Dendritic cell treated with granulocyte-macrophage colony-stimulating factor and Interleukin-4, amounts not matched to agents 40 ng/mL and 50 ng/mL, for 4 days (primary cell): ENCODE measurements around the gene GAL3ST1.
"Not testable (repeated sequence)": the region's sequence is repeated elsewhere in the genome, so short reads cannot be mapped to it uniquely, and the experiment has no call there.

Experiments used
- H3K27ac Mint-ChIP-seq: one replicate; pipeline ENCODE4 v1.8.0; 2022; ENCODE audit warnings: mild to moderate bottlenecking, mixed read lengths
- H3K27me3 Mint-ChIP-seq: one replicate; pipeline ENCODE4 v1.8.0; 2022; ENCODE audit warnings: mild to moderate bottlenecking, mixed read lengths
- H3K36me3 Mint-ChIP-seq: one replicate; pipeline ENCODE4 v1.8.0; 2022; ENCODE audit warnings: low read depth, mixed read lengths
- H3K4me1 Mint-ChIP-seq: one replicate; pipeline ENCODE4 v1.8.0; 2022; ENCODE audit warnings: low read depth, mixed read lengths
- H3K4me3 Mint-ChIP-seq: one replicate; pipeline ENCODE4 v1.8.0; 2022; ENCODE audit warnings: mild to moderate bottlenecking, moderate library complexity, mixed read lengths
- H3K9me3 Mint-ChIP-seq: one replicate; pipeline ENCODE4 v1.8.0; 2022; ENCODE audit warnings: mixed read lengths
- intact Hi-C: fragments of 100-400 bp; cut with micrococcal nuclease; formaldehyde crosslinking; loops from one replicate; pipeline ENCODE4 v1.15.0; 2022

GAL3ST1 gene

DNA sequence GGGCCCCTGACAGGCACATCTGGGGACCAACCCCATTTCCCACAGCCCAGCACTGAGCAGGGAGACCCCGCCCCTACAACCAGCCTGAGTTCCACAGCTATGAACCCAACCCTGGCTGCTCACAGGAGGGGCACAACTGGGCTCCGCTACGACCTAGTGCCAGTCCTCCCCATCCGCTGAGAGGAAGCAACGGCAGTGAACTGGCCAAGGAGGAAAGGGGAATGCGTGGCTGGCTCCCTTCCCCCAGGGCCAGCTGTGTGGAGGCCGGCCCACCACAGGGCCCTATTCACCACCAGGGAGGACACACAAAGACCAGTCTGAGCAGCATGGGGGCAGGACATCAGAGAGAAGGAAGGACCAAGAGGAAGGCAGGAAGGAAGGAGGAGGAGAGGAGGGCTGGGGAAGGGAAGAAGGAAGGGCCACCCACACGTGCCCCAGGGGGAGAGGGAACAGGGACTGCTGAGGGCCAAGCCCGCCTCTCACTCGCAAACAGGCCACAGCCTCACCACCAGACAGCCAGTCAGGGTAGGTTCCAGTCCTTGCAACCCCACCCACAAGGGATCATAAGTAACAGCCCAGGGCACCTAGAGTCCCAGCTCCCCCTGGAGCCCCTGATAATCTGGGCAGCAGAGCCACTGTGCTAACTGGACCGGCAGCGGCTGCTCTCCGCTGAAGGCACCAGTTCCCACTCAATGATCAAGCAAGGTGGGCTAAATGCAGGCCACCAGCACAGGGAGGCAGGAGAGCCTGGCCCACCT lies 8.5 kb upstream of the GAL3ST1 start:
- Mint-ChIP-seq H3K36me3 (peaks cover 100% of the 10 kb centered on the region), H3K4me1 (no peaks in the 10 kb centered on the region), H3K4me3 (no peak overlapping the region), H3K27me3 (no peaks in the 10 kb centered on the region), H3K27ac (no peak overlapping the region), H3K9me3 (no peaks in the 10 kb centered on the region)
- intact Hi-C loops, result no loop called here

DNA sequence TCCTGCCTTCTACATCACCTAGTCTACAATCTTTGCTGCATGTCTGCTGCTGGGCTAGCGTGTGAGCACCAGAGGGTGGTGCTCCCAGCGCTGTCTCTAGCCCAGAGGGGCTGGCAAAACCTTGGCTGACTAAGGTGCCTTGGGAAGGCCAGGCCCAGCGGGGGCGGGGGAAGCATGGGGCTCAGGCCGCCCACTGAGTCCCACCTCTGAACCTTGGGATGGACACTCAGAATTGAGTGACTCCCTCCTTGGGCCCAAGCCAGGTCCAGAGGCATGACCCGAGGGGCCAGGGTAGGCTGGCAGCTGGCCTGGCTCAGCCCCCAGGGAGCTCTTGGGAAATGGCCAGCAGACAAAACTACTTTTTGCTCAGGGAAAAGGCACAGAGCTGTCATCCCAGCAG lies 7.6 kb upstream of the GAL3ST1 start:
- H3K36me3 Mint-ChIP-seq, result peaks cover 100% of the 10 kb centered on the region

DNA sequence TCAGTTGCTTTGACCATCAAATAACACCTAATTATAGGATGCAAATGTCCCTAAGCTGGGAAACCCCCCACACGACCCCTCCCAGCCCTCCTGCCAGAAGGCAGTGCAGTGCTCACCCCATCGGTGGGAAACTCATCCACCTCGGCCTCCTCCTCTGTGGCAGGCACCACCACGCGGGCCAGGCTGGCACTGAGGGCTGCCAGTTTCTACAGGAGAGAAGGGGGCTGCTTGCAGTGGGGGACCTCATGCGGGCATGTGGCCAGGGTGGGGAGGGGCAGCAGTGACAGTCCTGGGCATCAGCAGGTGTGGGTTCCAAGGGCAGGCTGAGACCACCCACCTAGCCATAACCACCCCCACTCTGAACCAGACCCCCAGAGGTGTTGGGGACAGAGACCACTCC lies 6.4 kb upstream of the GAL3ST1 start:
- intact Hi-C loops, result no loop called here
- no peak overlapping the region for H3K4me3 Mint-ChIP-seq
- H3K4me1 Mint-ChIP-seq, result no peaks in the 10 kb centered on the region
- no peak overlapping the region for H3K27ac Mint-ChIP-seq
- peaks cover under 1% of the 10 kb centered on the region for H3K27me3 Mint-ChIP-seq
- no peaks in the 10 kb centered on the region for H3K9me3 Mint-ChIP-seq
- H3K36me3 Mint-ChIP-seq, result peaks cover 100% of the 10 kb centered on the region

More for the DNA sequence above, 7.6 kb upstream of the GAL3ST1 start:
- H3K9me3 Mint-ChIP-seq, result no peaks in the 10 kb centered on the region
- intact Hi-C loops, result no loop called here
- no peaks in the 10 kb centered on the region for H3K4me1 Mint-ChIP-seq
- no peaks in the 10 kb centered on the region for H3K27me3 Mint-ChIP-seq
- no peak overlapping the region for H3K27ac Mint-ChIP-seq
- H3K4me3 Mint-ChIP-seq, result no peak overlapping the region

DNA sequence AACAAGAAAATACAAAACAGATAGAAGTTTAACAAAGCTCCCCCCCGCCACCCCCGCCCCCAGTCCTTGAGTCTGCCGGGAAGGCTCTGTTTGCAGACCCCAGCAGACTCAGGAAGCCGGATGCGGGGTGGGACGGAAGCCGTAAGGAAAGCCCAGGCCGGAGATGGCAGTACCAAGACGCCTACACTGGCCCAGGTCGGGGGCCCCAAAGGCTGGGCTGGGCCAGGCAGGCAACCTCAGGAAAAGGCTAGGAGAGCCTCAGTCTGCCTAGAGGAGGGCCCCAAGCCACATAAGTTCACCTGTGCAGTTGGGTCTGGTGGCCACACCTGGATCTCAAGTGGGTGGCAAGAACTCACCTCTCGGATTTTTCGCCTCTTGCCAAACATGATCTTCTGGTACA lies 4.0 kb upstream of the GAL3ST1 start:
- intact Hi-C loops, result no loop called here
- Mint-ChIP-seq H3K4me3 (no peak overlapping the region), H3K9me3 (no peaks in the 10 kb centered on the region), H3K27me3 (peaks cover 14% of the 10 kb centered on the region), H3K27ac (no peak overlapping the region), H3K36me3 (peaks cover 84% of the 10 kb centered on the region), H3K4me1 (no peaks in the 10 kb centered on the region)

DNA sequence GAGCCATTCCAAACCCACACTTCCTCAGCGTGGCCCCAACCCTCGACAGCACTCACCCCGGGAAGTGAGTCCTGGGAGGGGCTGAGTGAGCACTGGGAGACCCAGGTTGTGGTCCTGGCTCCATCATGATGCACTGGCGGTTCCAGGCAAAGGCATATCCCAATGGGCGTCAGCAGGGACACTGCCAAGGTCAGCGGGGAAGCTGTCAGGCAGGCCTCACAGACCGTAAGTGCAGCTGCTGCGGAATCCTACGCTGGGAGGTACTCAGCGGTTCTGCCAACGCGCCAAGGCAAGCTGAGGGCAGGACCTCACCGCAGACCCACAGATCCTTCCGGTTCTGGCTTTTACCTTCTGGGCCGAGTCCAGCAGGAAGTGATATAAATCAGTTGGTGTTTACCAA lies 1.4 kb upstream of the GAL3ST1 start:
- Mint-ChIP-seq H3K27me3 (peaks cover 19% of the 10 kb centered on the region), H3K9me3 (no peaks in the 10 kb centered on the region), H3K4me3 (no peak overlapping the region), H3K4me1 (no peaks in the 10 kb centered on the region), H3K36me3 (peaks cover 58% of the 10 kb centered on the region), H3K27ac (no peak overlapping the region)
- intact Hi-C loops, result no loop called here

DNA sequence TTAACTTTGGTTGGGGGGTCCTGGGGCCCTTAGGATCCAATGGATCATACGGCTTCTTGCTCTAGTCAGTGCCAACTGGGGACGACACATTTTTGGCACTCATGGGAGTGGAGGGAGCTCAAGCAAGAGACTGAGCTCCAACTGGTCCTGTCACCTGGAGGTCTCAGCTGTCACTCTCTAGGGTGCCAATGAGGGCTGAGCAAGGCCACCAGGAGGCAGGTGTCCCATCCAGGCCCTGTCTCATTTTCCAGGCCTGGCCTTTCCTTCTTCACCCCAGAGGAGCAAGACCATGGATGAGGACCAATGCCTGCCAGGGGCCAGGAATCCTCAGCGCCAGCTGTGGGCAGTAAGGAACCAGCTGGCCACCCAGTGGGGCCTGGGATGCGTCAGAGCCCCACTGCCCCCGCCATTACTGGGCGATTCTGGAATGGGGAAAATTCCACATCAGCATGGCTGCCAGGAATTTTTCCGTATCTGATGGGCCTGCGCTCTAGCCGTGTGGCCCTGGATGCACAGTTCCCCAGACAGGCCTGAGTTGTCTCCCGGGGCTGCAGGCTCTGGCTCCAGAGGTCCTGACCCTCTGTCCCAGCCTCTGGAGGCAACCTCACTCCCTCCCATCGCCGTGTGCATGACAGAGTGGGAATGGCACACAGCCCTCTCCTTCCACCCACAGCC lies 669 bp upstream of the GAL3ST1 start:
- intact Hi-C loops, result no loop called here
- Mint-ChIP-seq H3K27me3 (peaks cover 19% of the 10 kb centered on the region), H3K4me3 (no peak overlapping the region), H3K36me3 (peaks cover 51% of the 10 kb centered on the region), H3K4me1 (no peaks in the 10 kb centered on the region), H3K27ac (no peak overlapping the region), H3K9me3 (no peaks in the 10 kb centered on the region)

DNA sequence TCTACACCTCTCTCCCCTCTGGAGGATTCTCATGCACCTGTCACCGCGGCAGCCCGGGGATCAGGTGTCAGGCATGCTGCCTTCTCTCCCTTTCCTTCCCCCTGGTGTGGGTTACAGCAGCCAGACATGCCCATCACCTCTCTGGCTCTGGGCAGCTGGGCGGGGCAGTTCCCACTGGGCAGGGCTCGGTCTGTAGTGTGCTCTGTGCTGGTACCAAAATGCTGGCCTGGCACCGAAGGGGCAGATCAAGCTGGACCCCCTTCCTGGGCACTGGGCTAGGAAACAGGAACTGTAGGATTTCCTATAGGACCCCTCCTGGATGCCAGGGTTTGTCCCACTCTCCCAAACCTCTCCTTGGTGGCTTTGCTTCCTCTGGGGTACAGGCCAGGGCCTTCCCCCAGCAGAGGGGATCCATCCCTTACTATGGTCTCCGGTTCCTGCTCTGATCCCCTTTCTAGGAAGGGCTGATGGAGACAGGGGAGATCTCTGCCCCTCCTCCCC lies 821 bp downstream of the GAL3ST1 start:
- Mint-ChIP-seq H3K9me3 (no peaks in the 10 kb centered on the region), H3K4me3 (no peak overlapping the region), H3K27me3 (peaks cover 19% of the 10 kb centered on the region), H3K36me3 (peaks cover 36% of the 10 kb centered on the region), H3K4me1 (no peaks in the 10 kb centered on the region), H3K27ac (no peak overlapping the region)
- intact Hi-C loops, result no loop called here

DNA sequence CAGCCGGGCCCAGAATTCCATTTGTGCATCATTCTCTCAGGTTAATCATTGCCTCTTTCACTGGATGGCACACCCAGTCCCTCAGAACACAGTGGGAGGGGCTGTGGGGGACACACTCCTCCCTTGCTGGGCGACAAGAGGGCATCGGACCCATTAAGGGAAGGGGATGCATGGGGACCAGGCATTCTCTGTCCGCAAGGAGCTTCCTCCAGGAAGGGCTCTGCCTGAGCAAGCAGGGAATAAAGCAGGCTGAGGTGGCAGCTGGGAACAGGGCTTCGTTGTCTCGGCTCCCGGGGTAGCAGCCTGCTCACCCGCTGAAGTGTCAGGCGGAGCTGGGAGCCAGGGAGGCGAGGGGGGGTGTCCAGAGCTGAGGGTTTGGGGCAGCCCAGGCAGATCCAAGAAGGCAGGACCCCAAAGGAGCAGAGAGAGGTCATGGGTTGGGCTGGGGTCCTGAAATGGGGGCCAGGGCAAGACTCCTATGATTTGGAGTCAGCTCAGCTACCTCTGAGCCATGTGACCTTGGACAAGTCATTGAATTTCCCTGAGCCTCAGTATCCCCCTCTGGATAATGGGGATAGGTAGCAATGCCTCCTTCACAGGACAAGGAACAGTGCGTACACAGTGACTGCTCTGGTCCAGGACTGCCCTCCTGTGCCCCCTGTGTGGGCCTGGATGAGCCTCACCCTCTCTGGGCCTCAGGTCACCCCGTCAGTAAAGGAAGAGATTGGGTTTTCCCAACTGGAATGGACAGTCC lies 1.4 kb downstream of the GAL3ST1 start:
- intact Hi-C loops, result no loop called here
- H3K27me3 Mint-ChIP-seq, result peaks cover 19% of the 10 kb centered on the region
- H3K4me1 Mint-ChIP-seq, result no peaks in the 10 kb centered on the region
- no peak overlapping the region for H3K27ac Mint-ChIP-seq
- no peak overlapping the region for H3K4me3 Mint-ChIP-seq
- H3K9me3 Mint-ChIP-seq, result no peaks in the 10 kb centered on the region
- peaks cover 29% of the 10 kb centered on the region for H3K36me3 Mint-ChIP-seq

DNA sequence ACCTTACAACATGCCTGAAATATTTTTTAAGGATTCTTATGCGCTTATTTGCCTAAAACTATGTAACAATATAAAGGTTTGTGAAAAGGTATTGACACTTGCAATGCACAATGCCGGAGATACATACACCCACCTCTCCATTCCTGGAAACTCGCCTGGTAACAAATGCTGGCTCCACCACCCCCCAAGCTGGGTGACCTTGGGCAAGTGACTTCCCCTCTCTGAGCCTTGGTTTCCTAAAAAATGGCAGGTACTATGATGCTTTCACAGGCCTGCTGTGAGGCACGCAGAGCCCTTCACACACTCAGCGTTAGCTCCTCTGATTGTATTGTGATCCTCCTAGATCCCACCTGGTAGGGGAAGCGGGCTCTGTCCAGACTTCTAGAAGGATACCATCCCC lies 2.3 kb downstream of the GAL3ST1 start:
- Mint-ChIP-seq H3K9me3 (no peaks in the 10 kb centered on the region), H3K36me3 (peaks cover 21% of the 10 kb centered on the region), H3K27me3 (peaks cover 19% of the 10 kb centered on the region), H3K27ac (no peak overlapping the region), H3K4me3 (no peak overlapping the region), H3K4me1 (no peaks in the 10 kb centered on the region)
- intact Hi-C loops, result no loop called here

DNA sequence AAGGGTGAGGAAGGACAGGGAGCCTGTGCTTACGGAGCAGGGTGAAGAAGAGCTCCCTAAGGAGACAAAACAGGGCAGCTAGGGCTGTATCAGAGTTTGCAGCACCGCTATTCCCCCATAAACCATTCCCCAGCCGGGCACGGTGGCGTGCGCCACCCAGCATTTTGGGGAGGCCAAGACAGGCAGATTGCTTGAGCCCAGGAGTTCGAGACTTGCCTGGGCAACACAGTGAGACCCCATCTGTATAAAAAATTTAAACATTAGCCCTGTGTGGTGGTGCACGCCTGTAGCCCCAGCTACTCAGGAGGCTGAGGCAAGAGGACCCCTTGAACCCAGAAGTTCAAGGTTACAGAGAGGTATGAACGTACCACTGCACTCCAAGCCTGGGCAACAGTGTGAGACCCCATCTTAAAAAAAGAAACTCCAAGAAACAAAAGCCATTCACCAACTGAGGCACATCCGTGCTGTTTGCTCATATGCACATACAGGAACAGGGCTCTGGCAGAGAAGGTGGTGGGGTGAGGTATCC lies 4.7 kb downstream of the GAL3ST1 start:
- Mint-ChIP-seq H3K27me3 (peaks cover 10% of the 10 kb centered on the region), H3K27ac (no peak overlapping the region), H3K36me3 (no peaks in the 10 kb centered on the region), H3K4me1 (no peaks in the 10 kb centered on the region), H3K4me3 (no peak overlapping the region), H3K9me3 (no peaks in the 10 kb centered on the region)
- intact Hi-C loops, result no loop called here

DNA sequence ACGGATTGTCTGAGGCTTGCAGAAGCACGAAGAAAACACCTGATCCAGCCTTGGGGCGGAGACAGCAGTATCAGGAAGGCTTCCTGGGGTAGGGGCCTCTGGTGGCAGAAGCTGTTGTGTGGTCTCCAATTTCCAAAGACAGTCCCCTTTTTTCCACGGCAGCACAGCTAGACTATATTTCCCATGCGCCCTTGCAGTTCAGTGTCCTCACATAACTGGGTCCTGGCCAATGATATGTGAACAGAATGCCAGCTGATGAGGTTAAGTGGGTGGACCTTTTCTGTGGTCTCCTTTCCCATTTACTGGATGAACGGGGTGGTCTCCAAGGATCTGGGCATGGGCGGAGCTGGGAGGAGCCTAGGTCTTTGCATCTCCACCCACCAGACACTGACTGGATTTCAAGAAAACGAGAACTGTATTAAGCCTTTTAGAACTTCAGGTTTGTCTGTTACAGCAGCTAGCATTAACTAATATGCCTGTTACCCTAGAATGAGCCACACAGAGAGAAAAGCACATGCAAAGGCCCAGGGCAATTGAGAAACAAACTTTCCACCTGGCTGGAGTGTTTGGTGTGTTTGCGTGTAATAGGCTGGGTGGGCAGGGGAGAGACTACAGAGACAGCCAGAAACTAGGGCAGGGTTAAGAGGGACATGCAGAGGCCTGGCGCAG lies 6.2 kb downstream of the GAL3ST1 start:
- H3K4me1 Mint-ChIP-seq, result no peaks in the 10 kb centered on the region
- peaks cover 8% of the 10 kb centered on the region for H3K27me3 Mint-ChIP-seq
- H3K4me3 Mint-ChIP-seq, result no peak overlapping the region
- no peaks in the 10 kb centered on the region for H3K9me3 Mint-ChIP-seq
- H3K27ac Mint-ChIP-seq, result no peak overlapping the region
- intact Hi-C loops, result no loop called here
- no peaks in the 10 kb centered on the region for H3K36me3 Mint-ChIP-seq

DNA sequence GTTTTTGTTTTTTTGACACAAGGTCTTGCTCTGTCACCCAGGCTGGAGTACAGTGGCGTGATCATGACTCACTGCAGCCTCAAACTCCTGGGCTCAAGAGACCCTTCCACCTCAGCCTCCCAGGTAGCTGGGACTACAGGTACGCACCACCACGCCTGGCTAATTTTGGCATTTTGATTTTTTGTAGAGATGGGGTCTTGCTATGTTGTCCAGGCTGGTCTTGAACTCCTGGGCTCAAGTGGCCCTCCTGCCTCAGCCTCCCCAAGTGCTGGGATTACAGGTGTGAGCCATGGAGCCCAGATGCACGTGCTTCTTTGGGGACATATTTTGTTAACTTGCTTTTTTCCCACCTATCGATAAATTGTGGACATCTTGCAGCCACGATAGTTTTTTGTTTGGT lies 7.2 kb downstream of the GAL3ST1 start:
- H3K27ac Mint-ChIP-seq, H3K27me3 Mint-ChIP-seq, H3K9me3 Mint-ChIP-seq, intact Hi-C loops, H3K4me1 Mint-ChIP-seq, H3K36me3 Mint-ChIP-seq, H3K4me3 Mint-ChIP-seq: not testable (repeated sequence)

DNA sequence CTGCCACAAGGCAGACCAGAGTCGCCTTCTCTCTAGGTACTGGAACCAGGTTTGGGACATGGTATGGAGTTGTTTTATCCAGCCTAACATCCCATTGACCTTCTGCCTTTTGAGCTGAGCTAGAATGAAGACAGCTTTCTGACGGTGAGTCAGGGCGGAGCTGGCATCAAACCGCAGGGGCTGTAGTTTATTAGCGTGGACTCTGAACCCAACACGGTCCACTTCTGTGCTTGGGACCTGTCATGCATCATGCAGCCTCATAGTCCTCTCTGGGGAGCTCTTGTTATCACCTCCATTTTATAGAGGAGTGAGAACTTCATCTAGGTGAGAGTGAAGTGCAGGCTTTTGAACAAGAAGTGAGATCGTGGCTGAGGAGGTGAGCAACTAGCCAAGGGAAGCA lies 8.3 kb downstream of the GAL3ST1 start:
- Mint-ChIP-seq H3K27me3 (peaks cover 4% of the 10 kb centered on the region), H3K9me3 (no peaks in the 10 kb centered on the region), H3K36me3 (no peaks in the 10 kb centered on the region), H3K4me1 (no peaks in the 10 kb centered on the region), H3K27ac (no peak overlapping the region), H3K4me3 (no peak overlapping the region)
- intact Hi-C loops, result no loop called here
